ENCODE results near the gene TRIO. TPM values are rescaled to one million over a fixed set of nuclear protein-coding genes. Genes with fewer than 3 reads are reported as not detected.
A peak's percentile ranks its signal among the peaks of the same experiment; 100 is the strongest.

Gene TRIO
- total and polyA plus RNA-seq, 4 donors: 23.8 to 243 (median 110) TPM

DNA sequence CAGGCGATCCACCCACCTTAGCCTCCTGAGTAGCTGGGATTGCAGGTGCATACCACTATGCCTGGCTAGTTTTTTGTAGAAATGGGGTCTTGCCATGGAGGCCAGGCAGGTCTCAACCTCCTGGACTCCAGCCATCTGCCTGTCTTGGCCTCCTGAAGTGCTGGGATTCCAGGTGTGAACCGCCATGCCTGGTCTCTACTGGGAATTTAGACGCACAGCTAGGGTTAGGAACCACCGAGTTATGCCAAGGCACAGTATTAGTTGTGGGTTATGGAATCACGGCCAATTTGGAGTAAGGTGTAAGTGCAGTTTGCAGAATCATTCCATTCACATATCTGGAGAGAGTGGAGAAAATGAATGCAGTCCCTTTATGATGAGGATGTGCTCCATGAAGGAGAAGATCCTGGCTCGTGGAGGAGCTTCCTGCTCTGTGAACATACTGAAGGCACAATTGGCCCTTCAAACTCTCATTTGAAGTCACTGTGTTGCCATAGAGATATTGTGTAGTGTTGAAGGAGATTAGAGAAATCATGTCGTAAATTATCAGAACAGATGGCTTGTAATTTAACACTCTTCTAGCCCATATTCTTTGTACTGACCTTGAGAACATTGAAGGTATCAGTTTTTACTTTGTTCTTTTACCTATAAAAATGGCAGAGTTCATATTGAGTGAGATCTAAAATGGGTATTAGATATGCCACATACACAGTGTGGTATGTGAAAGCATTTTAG lies 18.8 kb downstream of the TRIO start:
- TF ChIP-seq, protein P1, sequence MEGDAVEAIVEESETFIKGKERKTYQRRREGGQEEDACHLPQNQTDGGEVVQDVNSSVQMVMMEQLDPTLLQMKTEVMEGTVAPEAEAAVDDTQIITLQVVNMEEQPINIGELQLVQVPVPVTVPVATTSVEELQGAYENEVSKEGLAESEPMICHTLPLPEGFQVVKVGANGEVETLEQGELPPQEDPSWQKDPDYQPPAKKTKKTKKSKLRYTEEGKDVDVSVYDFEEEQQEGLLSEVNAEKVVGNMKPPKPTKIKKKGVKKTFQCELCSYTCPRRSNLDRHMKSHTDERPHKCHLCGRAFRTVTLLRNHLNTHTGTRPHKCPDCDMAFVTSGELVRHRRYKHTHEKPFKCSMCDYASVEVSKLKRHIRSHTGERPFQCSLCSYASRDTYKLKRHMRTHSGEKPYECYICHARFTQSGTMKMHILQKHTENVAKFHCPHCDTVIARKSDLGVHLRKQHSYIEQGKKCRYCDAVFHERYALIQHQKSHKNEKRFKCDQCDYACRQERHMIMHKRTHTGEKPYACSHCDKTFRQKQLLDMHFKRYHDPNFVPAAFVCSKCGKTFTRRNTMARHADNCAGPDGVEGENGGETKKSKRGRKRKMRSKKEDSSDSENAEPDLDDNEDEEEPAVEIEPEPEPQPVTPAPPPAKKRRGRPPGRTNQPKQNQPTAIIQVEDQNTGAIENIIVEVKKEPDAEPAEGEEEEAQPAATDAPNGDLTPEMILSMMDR (IDR thresholded peaks at IDR 0.05; ENCODE audit: control extremely low read depth, extremely low read depth): no peak
- peaks cover 0 to 5% (median 0%) of the 10 kb centered on the region in 4 donors for H3K36me3 ChIP-seq (ENCODE audit: control insufficient read depth in 4 of 4, insufficient read depth in 4 of 4, low read length in 4 of 4)
- H3K27ac ChIP-seq (ENCODE audit: low read depth in 1 of 2, low read length in 1 of 2): no peak overlapping the region
- H3K27me3 ChIP-seq (ENCODE audit: control insufficient read depth in 3 of 3, insufficient read depth in 3 of 3, low read length in 2 of 3): no peaks in the 10 kb centered on the region
- H3K4me3 ChIP-seq: no peak overlapping the region
- H3K9me3 ChIP-seq (ENCODE audit: control insufficient read depth in 4 of 4, insufficient read depth in 3 of 4, low read length in 3 of 4): peaks cover 0 to 2% (median under 1%) of the 10 kb centered on the region in 4 donors
- ATAC-seq (ENCODE audit: insufficient read depth, low FRiP score) (no peak), DNase-seq (no peak)
- H3K9ac ChIP-seq (ENCODE audit: insufficient read depth in 1 of 2, low read length in 2 of 2): no peak overlapping the region
- WGBS, 2 donors: 84 to 85% methylated on average over 7 of the region's 7 CpGs
- H3K4me1 ChIP-seq (ENCODE audit: control insufficient read depth in 5 of 5, insufficient read depth in 5 of 5, low read length in 5 of 5): peaks cover 0 to 49% (median 7%) of the 10 kb centered on the region in 5 donors

DNA sequence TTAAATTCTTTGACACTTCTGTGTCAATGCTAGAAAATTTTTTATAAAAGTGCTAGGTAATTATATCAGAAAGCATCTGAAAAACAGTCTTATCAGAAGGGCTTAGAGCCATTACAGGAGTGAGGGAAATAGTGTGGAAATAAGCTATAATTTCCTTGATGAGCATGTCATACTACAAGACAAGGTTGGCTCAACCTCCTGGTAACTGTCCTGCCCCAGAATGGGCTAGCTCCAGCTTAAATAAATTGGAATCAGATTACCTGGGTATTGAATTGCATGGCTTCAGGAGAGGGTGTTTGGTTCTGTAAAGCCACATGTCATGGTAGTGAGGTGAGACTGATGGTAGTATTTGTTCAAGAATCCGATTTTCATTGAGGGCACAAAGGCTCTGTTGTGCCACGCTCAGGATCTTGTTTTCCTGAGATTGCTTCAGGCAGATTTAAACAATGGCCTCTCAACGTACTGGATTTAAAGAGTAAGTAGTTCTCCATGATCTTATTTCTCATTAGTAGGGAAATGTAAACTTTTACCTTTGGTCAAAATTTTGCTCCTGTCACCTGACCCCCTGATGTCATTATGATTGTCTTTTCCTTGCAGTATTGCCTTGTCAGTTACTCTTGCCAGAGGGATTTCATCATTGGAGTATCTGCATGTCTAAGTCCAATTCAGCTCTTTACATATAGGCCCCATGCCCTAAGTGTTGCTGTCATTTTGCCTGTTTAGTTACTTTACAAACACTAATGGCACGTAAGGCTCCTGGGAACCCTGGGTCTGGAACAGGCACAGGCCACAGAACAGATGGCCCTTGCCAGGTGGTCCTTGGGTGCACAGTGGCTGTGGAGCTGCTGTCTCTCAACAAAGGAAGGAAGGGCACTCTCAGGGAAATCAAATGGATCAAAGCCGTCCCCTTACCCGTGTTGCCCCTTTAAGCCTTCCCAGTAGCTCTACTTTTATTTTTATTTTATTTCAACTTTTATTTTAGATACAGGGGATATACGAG lies 21.3 kb downstream of the TRIO start:
- WGBS, 2 donors: 93 to 94% methylated on average over 7 of the region's 7 CpGs
- Histone ChIP-seq H3K9ac (ENCODE audit: insufficient read depth in 1 of 2, low read length in 2 of 2) (no peak overlapping the region), H3K27ac (ENCODE audit: low read depth in 1 of 2, low read length in 1 of 2) (peak overlapping the region in 1 of 2 donors; percentile 28), H3K4me3 (no peak overlapping the region), H3K36me3 (ENCODE audit: control insufficient read depth in 4 of 4, insufficient read depth in 4 of 4, low read length in 4 of 4) (peaks cover 0 to 5% (median 0%) of the 10 kb centered on the region in 4 donors), H3K27me3 (ENCODE audit: control insufficient read depth in 3 of 3, insufficient read depth in 3 of 3, low read length in 2 of 3) (no peaks in the 10 kb centered on the region), H3K4me1 (ENCODE audit: control insufficient read depth in 5 of 5, insufficient read depth in 5 of 5, low read length in 5 of 5) (peaks cover 0 to 55% (median 9%) of the 10 kb centered on the region in 5 donors), H3K9me3 (ENCODE audit: control insufficient read depth in 4 of 4, insufficient read depth in 3 of 4, low read length in 3 of 4) (peaks cover 0 to 2% (median under 1%) of the 10 kb centered on the region in 4 donors)
- no peak for DNase-seq
- ATAC-seq (ENCODE audit: insufficient read depth, low FRiP score): no peak
- TF ChIP-seq, protein P1 (IDR thresholded peaks at IDR 0.05; ENCODE audit: control extremely low read depth, extremely low read depth): no peak

DNA sequence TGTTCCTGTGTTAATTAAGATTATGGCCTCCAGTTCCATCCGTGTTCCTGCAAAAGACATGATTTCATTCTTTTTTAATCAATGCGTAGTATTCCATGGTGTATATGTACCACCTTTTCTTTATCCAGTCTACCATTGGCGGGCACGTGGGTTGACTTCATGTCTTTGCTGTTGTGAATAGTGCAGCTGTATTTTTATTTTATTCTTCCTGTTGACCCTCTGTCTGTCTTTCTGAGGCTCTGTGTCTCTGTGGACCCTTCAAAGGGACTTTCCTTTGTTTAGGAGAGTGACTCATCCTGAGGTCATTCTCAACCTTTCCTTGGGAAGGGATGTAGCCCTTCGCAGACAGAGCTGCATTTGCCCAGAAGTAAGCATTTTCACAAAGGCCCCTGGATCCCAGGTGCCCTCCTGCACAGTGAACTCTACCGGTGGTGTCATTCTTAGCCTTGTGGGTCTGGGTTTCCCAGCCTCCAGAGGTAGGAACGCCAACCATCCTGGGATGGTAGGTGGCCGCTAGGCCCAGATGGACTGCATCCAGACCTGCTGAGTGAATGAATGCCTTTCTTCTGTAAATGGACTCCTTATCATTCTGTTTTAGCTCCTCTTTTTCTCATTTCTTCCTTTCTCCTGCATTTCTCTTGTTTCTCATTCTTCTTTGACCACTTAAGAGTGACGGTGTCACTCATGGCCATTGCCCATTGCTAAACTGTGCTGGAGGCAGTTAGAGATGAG lies 22.4 kb downstream of the TRIO start:
- ATAC-seq (ENCODE audit: insufficient read depth, low FRiP score) (no peak), DNase-seq (no peak)
- H3K36me3 ChIP-seq (ENCODE audit: control insufficient read depth in 4 of 4, insufficient read depth in 4 of 4, low read length in 4 of 4): peaks cover 0 to 5% (median 0%) of the 10 kb centered on the region in 4 donors
- H3K27me3 ChIP-seq (ENCODE audit: control insufficient read depth in 3 of 3, insufficient read depth in 3 of 3, low read length in 2 of 3): no peaks in the 10 kb centered on the region
- H3K27ac ChIP-seq (ENCODE audit: low read depth in 1 of 2, low read length in 1 of 2): peak overlapping the region; percentile 26 to 40
- TF ChIP-seq, protein P1 (IDR thresholded peaks at IDR 0.05; ENCODE audit: control extremely low read depth, extremely low read depth): no peak
- H3K4me1 ChIP-seq (ENCODE audit: control insufficient read depth in 5 of 5, insufficient read depth in 5 of 5, low read length in 5 of 5): peaks cover 0 to 50% (median 5%) of the 10 kb centered on the region in 5 donors
- H3K4me3 ChIP-seq: no peak overlapping the region
- H3K9ac ChIP-seq (ENCODE audit: insufficient read depth in 1 of 2, low read length in 2 of 2): no peak overlapping the region
- H3K9me3 ChIP-seq (ENCODE audit: control insufficient read depth in 4 of 4, insufficient read depth in 3 of 4, low read length in 3 of 4): peaks cover 0 to 2% (median under 1%) of the 10 kb centered on the region in 4 donors
- WGBS, 2 donors: 78 to 90% methylated on average over 9 of the region's 9 CpGs

Measured in lung (tissue), 12 donors.